ENCODE data around the gene SMYD5. TPM values are rescaled to one million over a fixed set of nuclear protein-coding genes. Genes with fewer than 3 reads are reported as not detected.
"Not testable (repeated sequence)": the region's sequence is repeated elsewhere in the genome, so short reads cannot be mapped to it uniquely, and the experiment has no call there.

The SMYD5 gene
- 20.3 TPM for polyA plus RNA-seq (2013)

GRCh38 chr2:73214120-73215035 is at the start of gene SMYD5:
Gene SMYD5 (plus strand): TSS chr2:73214245. CDS start chr2:73214267, 22 bp downstream.
- Histone ChIP-seq H3K27ac (ENCODE audit: insufficient read depth in 1 of 2, low read depth in 1 of 2, low read length in 2 of 2, poor library complexity in 1 of 2, severe bottlenecking in 2 of 2) (peak within 1 kb of the TSS; percentile 48 to 76), H3K36me3 (ENCODE audit: control insufficient read depth in 4 of 4, insufficient read depth in 4 of 4, low read length in 3 of 4) (peaks cover 0 to 6% (median 4%) of the 10 kb centered on the region in 4 experiments), H3K4me1 (ENCODE audit: control extremely low read depth in 1 of 4, control insufficient read depth in 4 of 4, insufficient read depth in 4 of 4, low read length in 3 of 4) (peaks cover 5 to 28% (median 23%) of the 10 kb centered on the region in 4 experiments), H3K9me3 (ENCODE audit: control extremely low read depth in 1 of 5, control insufficient read depth in 4 of 5, insufficient read depth in 2 of 5, low read depth in 1 of 5, low read length in 4 of 5) (no peaks in the 10 kb centered on the region), H3K4me3 (ENCODE audit: control insufficient read depth in 1 of 7, extremely low read depth in 1 of 7, insufficient read depth in 4 of 7, low read depth in 2 of 7, low read length in 6 of 7) (peak within 1 kb of the TSS; percentile 72 to 95 (median 85)), H3K27me3 (replicated peaks in 2 of 5; ENCODE audit: control insufficient read depth in 4 of 5, insufficient read depth in 5 of 5, low read length in 4 of 5) (peaks cover 0 to 3% (median 0%) of the 10 kb centered on the region in 5 experiments)
- CTCF ChIA-PET = interaction anchor here (0.7 to 5.6 kb wide), 7 partner anchors 10 to 128 kb away, joined by 3 to 59 read pairs (median 3); partner anchors contain the start of gene PRADC1
- POLR2A ChIA-PET = interaction anchor here (0.6 kb wide), 1 partner anchor 111 kb away, joined by 3 read pairs; no protein-coding TSS in a partner anchor
- 0% methylated on average over 37 of the region's 64 CpGs for WGBS (ENCODE audit: insufficient coverage)
- peak; percentile 85 to 93 (median 93) for DNase-seq

GRCh38 chr2:73165978-73166377 is 48.1 kb upstream of the SMYD5 start:
- DNase-seq; H3K4me1 ChIP-seq (ENCODE audit: control extremely low read depth in 1 of 4, control insufficient read depth in 4 of 4, insufficient read depth in 4 of 4, low read length in 3 of 4); CTCF ChIA-PET; H3K9me3 ChIP-seq (ENCODE audit: control extremely low read depth in 1 of 5, control insufficient read depth in 4 of 5, insufficient read depth in 2 of 5, low read depth in 1 of 5, low read length in 4 of 5); H3K4me3 ChIP-seq (ENCODE audit: control insufficient read depth in 1 of 7, extremely low read depth in 1 of 7, insufficient read depth in 4 of 7, low read depth in 2 of 7, low read length in 6 of 7); H3K27me3 ChIP-seq (replicated peaks in 2 of 5; ENCODE audit: control insufficient read depth in 4 of 5, insufficient read depth in 5 of 5, low read length in 4 of 5); POLR2A ChIA-PET; H3K27ac ChIP-seq (ENCODE audit: insufficient read depth in 1 of 2, low read depth in 1 of 2, low read length in 2 of 2, poor library complexity in 1 of 2, severe bottlenecking in 2 of 2); H3K36me3 ChIP-seq (ENCODE audit: control insufficient read depth in 4 of 4, insufficient read depth in 4 of 4, low read length in 3 of 4): not testable (repeated sequence)
- 95% methylated on average over 4 of the region's 11 CpGs for WGBS (ENCODE audit: insufficient coverage)

- H3K9me3 ChIP-seq (ENCODE audit: control extremely low read depth in 1 of 5, control insufficient read depth in 4 of 5, insufficient read depth in 2 of 5, low read depth in 1 of 5, low read length in 4 of 5); H3K36me3 ChIP-seq (ENCODE audit: control insufficient read depth in 4 of 4, insufficient read depth in 4 of 4, low read length in 3 of 4); H3K27ac ChIP-seq (ENCODE audit: insufficient read depth in 1 of 2, low read depth in 1 of 2, low read length in 2 of 2, poor library complexity in 1 of 2, severe bottlenecking in 2 of 2); POLR2A ChIA-PET; H3K4me3 ChIP-seq (ENCODE audit: control insufficient read depth in 1 of 7, extremely low read depth in 1 of 7, insufficient read depth in 4 of 7, low read depth in 2 of 7, low read length in 6 of 7); CTCF ChIA-PET; H3K27me3 ChIP-seq (replicated peaks in 2 of 5; ENCODE audit: control insufficient read depth in 4 of 5, insufficient read depth in 5 of 5, low read length in 4 of 5); H3K4me1 ChIP-seq (ENCODE audit: control extremely low read depth in 1 of 4, control insufficient read depth in 4 of 4, insufficient read depth in 4 of 4, low read length in 3 of 4); DNase-seq: not testable (repeated sequence)
- 100% methylated on average over 2 of the region's 8 CpGs for WGBS (ENCODE audit: insufficient coverage)
These were observed 47.2 kb upstream of the SMYD5 start for GRCh38 chr2:73166813-73167212.

- H3K4me3 ChIP-seq (ENCODE audit: control insufficient read depth in 1 of 7, extremely low read depth in 1 of 7, insufficient read depth in 4 of 7, low read depth in 2 of 7, low read length in 6 of 7); H3K9me3 ChIP-seq (ENCODE audit: control extremely low read depth in 1 of 5, control insufficient read depth in 4 of 5, insufficient read depth in 2 of 5, low read depth in 1 of 5, low read length in 4 of 5); DNase-seq; H3K27ac ChIP-seq (ENCODE audit: insufficient read depth in 1 of 2, low read depth in 1 of 2, low read length in 2 of 2, poor library complexity in 1 of 2, severe bottlenecking in 2 of 2); H3K27me3 ChIP-seq (replicated peaks in 2 of 5; ENCODE audit: control insufficient read depth in 4 of 5, insufficient read depth in 5 of 5, low read length in 4 of 5); H3K36me3 ChIP-seq (ENCODE audit: control insufficient read depth in 4 of 4, insufficient read depth in 4 of 4, low read length in 3 of 4); POLR2A ChIA-PET; H3K4me1 ChIP-seq (ENCODE audit: control extremely low read depth in 1 of 4, control insufficient read depth in 4 of 4, insufficient read depth in 4 of 4, low read length in 3 of 4): not testable (repeated sequence)
- CTCF ChIA-PET = interaction anchor here (1.4 kb wide), 1 partner anchor 9 kb away, joined by 5 read pairs; no protein-coding TSS in a partner anchor
These were observed 45.7 kb upstream of the SMYD5 start for GRCh38 chr2:73168348-73168747.

GRCh38 chr2:73170341-73170740 is 43.7 kb upstream of the SMYD5 start:
- POLR2A ChIA-PET; DNase-seq; H3K4me3 ChIP-seq (ENCODE audit: control insufficient read depth in 1 of 7, extremely low read depth in 1 of 7, insufficient read depth in 4 of 7, low read depth in 2 of 7, low read length in 6 of 7); H3K27ac ChIP-seq (ENCODE audit: insufficient read depth in 1 of 2, low read depth in 1 of 2, low read length in 2 of 2, poor library complexity in 1 of 2, severe bottlenecking in 2 of 2); H3K27me3 ChIP-seq (replicated peaks in 2 of 5; ENCODE audit: control insufficient read depth in 4 of 5, insufficient read depth in 5 of 5, low read length in 4 of 5); H3K36me3 ChIP-seq (ENCODE audit: control insufficient read depth in 4 of 4, insufficient read depth in 4 of 4, low read length in 3 of 4); H3K9me3 ChIP-seq (ENCODE audit: control extremely low read depth in 1 of 5, control insufficient read depth in 4 of 5, insufficient read depth in 2 of 5, low read depth in 1 of 5, low read length in 4 of 5); CTCF ChIA-PET; H3K4me1 ChIP-seq (ENCODE audit: control extremely low read depth in 1 of 4, control insufficient read depth in 4 of 4, insufficient read depth in 4 of 4, low read length in 3 of 4): not testable (repeated sequence)
- 100% methylated on average over 3 of the region's 7 CpGs for WGBS (ENCODE audit: insufficient coverage)

- H3K4me3 ChIP-seq (ENCODE audit: control insufficient read depth in 1 of 7, extremely low read depth in 1 of 7, insufficient read depth in 4 of 7, low read depth in 2 of 7, low read length in 6 of 7) = no peak overlapping the region
- H3K9me3 ChIP-seq (ENCODE audit: control extremely low read depth in 1 of 5, control insufficient read depth in 4 of 5, insufficient read depth in 2 of 5, low read depth in 1 of 5, low read length in 4 of 5) = no peaks in the 10 kb centered on the region
- peaks cover 0 to 20% (median 6%) of the 10 kb centered on the region in 5 experiments for H3K27me3 ChIP-seq (replicated peaks in 2 of 5; ENCODE audit: control insufficient read depth in 4 of 5, insufficient read depth in 5 of 5, low read length in 4 of 5)
- no peaks in the 10 kb centered on the region for H3K36me3 ChIP-seq (ENCODE audit: control insufficient read depth in 4 of 4, insufficient read depth in 4 of 4, low read length in 3 of 4)
- peak in 1 of 3 donors; percentile 24 for DNase-seq
- POLR2A ChIA-PET = no interaction called here
- WGBS (ENCODE audit: insufficient coverage) = 100% methylated on average over 1 of the region's 6 CpGs
- H3K27ac ChIP-seq (ENCODE audit: insufficient read depth in 1 of 2, low read depth in 1 of 2, low read length in 2 of 2, poor library complexity in 1 of 2, severe bottlenecking in 2 of 2) = no peak overlapping the region
- CTCF ChIA-PET = interaction anchor here (1.4 to 1.8 kb wide), 2 partner anchors 17 to 181 kb away, joined by 4 read pairs; no protein-coding TSS in a partner anchor
- peaks cover 0 to 31% (median 26%) of the 10 kb centered on the region in 4 experiments for H3K4me1 ChIP-seq (ENCODE audit: control extremely low read depth in 1 of 4, control insufficient read depth in 4 of 4, insufficient read depth in 4 of 4, low read length in 3 of 4)
These were observed 41.1 kb upstream of the SMYD5 start for GRCh38 chr2:73172963-73173362.

- 98% methylated on average over 6 of the region's 7 CpGs for WGBS (ENCODE audit: insufficient coverage)
- CTCF ChIA-PET = interaction anchor here (1.4 kb wide), 1 partner anchor 182 kb away, joined by 4 read pairs; no protein-coding TSS in a partner anchor
- POLR2A ChIA-PET = no interaction called here
- no peak overlapping the region for H3K4me3 ChIP-seq (ENCODE audit: control insufficient read depth in 1 of 7, extremely low read depth in 1 of 7, insufficient read depth in 4 of 7, low read depth in 2 of 7, low read length in 6 of 7)
- no peaks in the 10 kb centered on the region for H3K36me3 ChIP-seq (ENCODE audit: control insufficient read depth in 4 of 4, insufficient read depth in 4 of 4, low read length in 3 of 4)
- peaks cover 0 to 32% (median 26%) of the 10 kb centered on the region in 4 experiments for H3K4me1 ChIP-seq (ENCODE audit: control extremely low read depth in 1 of 4, control insufficient read depth in 4 of 4, insufficient read depth in 4 of 4, low read length in 3 of 4)
- peaks cover 0 to 27% (median 7%) of the 10 kb centered on the region in 5 experiments for H3K27me3 ChIP-seq (replicated peaks in 2 of 5; ENCODE audit: control insufficient read depth in 4 of 5, insufficient read depth in 5 of 5, low read length in 4 of 5)
- no peak for DNase-seq
- H3K27ac ChIP-seq (ENCODE audit: insufficient read depth in 1 of 2, low read depth in 1 of 2, low read length in 2 of 2, poor library complexity in 1 of 2, severe bottlenecking in 2 of 2) = no peak overlapping the region
- no peaks in the 10 kb centered on the region for H3K9me3 ChIP-seq (ENCODE audit: control extremely low read depth in 1 of 5, control insufficient read depth in 4 of 5, insufficient read depth in 2 of 5, low read depth in 1 of 5, low read length in 4 of 5)
These were observed 40.3 kb upstream of the SMYD5 start for GRCh38 chr2:73173781-73174180.
